ENCODE data around the gene PDE4D.

- no peak for TF ChIP-seq EZH2 (optimal IDR thresholded peaks at IDR 0.05; ENCODE audit: low read depth, low read length)
- TF ChIP-seq, protein P1, sequence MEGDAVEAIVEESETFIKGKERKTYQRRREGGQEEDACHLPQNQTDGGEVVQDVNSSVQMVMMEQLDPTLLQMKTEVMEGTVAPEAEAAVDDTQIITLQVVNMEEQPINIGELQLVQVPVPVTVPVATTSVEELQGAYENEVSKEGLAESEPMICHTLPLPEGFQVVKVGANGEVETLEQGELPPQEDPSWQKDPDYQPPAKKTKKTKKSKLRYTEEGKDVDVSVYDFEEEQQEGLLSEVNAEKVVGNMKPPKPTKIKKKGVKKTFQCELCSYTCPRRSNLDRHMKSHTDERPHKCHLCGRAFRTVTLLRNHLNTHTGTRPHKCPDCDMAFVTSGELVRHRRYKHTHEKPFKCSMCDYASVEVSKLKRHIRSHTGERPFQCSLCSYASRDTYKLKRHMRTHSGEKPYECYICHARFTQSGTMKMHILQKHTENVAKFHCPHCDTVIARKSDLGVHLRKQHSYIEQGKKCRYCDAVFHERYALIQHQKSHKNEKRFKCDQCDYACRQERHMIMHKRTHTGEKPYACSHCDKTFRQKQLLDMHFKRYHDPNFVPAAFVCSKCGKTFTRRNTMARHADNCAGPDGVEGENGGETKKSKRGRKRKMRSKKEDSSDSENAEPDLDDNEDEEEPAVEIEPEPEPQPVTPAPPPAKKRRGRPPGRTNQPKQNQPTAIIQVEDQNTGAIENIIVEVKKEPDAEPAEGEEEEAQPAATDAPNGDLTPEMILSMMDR (IDR thresholded peaks at IDR 0.05; ENCODE audit: low read length): no peak
- no peak for TF ChIP-seq EZH2phosphoT487 (IDR thresholded peaks at IDR 0.05; ENCODE audit: low read length)
Measured at GRCh38 chr5:59109383-59109782, 784.1 kb downstream of the PDE4D start.

Data from MM.1S (cell line).